Stomach (tissue), 9 donors: ENCODE measurements around the gene TEDC2. TPM values are rescaled to one million over a fixed set of nuclear protein-coding genes. Genes with fewer than 3 reads are reported as not detected.

Experiments
- DNase-seq, 2 donors: peaks; one replicate each; pipeline versions ENCODE4 v3.0.0 to v3.0.0-alpha.2; 2013 to 2019
- H3K27ac ChIP-seq, 5 donors: fragments of 200-600 bp in 4 of 5; sonication (generic) in 4 of 5; one replicate each; pipeline ENCODE4 v1.5.1; 2013 to 2019; ENCODE audit warnings: mild to moderate bottlenecking in 1 of 5, moderate library complexity in 1 of 5
- H3K27me3 ChIP-seq, 3 donors: fragments of 200-600 bp; sonication (generic); one replicate each; pipeline ENCODE4 v1.5.1; 2017 to 2019; ENCODE audit warnings: mixed run types in 1 of 3
- H3K36me3 ChIP-seq, 4 donors: fragments of 200-600 bp; sonication (generic); 1 replicate in 3 of 4; 2 replicates in 1 of 4; pipeline ENCODE4 v1.5.1; 2016 to 2019
- H3K4me1 ChIP-seq, 4 donors: fragments of 200-600 bp; sonication (generic); one replicate each; pipeline ENCODE4 v1.5.1; 2016 to 2019
- H3K4me3 ChIP-seq, 4 donors: fragments of 200-600 bp; sonication (generic) in 3 of 4; one replicate each; pipeline ENCODE4 v1.5.1; 2016 to 2019; ENCODE audit warnings: mild to moderate bottlenecking in 1 of 4
- H3K9me3 ChIP-seq, 4 donors: fragments of 200-600 bp; sonication (generic); one replicate each; pipeline ENCODE4 v1.5.1; 2016 to 2019
- EP300 ChIP-seq: sonication (generic); formaldehyde crosslinking; IDR thresholded peaks from one replicate; pipeline ENCODE4 v1.6.1; 2017; ENCODE audit warnings: antibody characterized with exemption
- POLR2A ChIP-seq, 4 donors: fragments of 450-650 bp; IDR thresholded peaks; one replicate each; pipeline ENCODE4 v1.6.1; 2016; ENCODE audit warnings: antibody characterized with exemption in 4 of 4, control low read depth in 2 of 4, mild to moderate bottlenecking in 1 of 4, moderate library complexity in 1 of 4
- POLR2AphosphoS5 ChIP-seq, 3 donors: sonication (generic); formaldehyde crosslinking; IDR thresholded peaks; one replicate each; pipeline ENCODE4 v1.6.1; 2016; ENCODE audit warnings: antibody characterized with exemption in 3 of 3
- WGBS, 5 donors: extraction: QIAGEN DNeasy Blood & Tissue Kit in 3 of 5; methylation state at CpG; one replicate each; pipeline versions ENCODE4 v1.1.5 to v1.1.7; 2013 to 2018; 5-methylcytosine and 5-hydroxymethylcytosine counted together
- intact Hi-C: fragments of 100-400 bp; cut with DNase I; formaldehyde crosslinking; loops from one replicate; pipeline ENCODE4 v1.15.1; 2023; ENCODE audit warnings: low total_unique reads
- polyA plus RNA-seq, 3 donors: library from polyadenylated mRNA; stranded (reverse); fragments of 200-250 nt; gene quantifications; one replicate each; pipeline ENCODE4 v1.2.3, GENCODE V29; 2013
- total RNA-seq, 5 donors: library from RNA; depleted of rRNA; stranded (reverse); fragments of >200 nt; gene quantifications; one replicate each; pipeline versions ENCODE4 v1.1.0 to v1.2.3, GENCODE V29; 2014 to 2016
- TF ChIP-seq, protein P1 (sequence below), 7 experiments: fragments of 450-650 bp in 4 of 7; fragments of 200-600 bp in 3 of 7; sonication (generic) in 3 of 7; IDR thresholded peaks; one replicate each; pipeline ENCODE4 v1.5.1; 2016 to 2019; ENCODE audit warnings: antibody characterized with exemption in 7 of 7, control low read depth in 2 of 7, mild to moderate bottlenecking in 1 of 7
- donor health status: healthy with polysubstance abuse.
- donor health status: Bipolar disorder and iron deficiency.
- donor health status: healthy.

Gene TEDC2
- total and polyA plus RNA-seq, 8 donors = 1.3 to 3.8 (median 2.7) TPM; not detected in 3

GRCh38 chr16:2472885-2473445 is 13.1 kb downstream of the TEDC2 start:
- peaks cover 19 to 59% (median 57%) of the 10 kb centered on the region in 3 donors for H3K27me3 ChIP-seq
- H3K9me3 ChIP-seq = no peaks in the 10 kb centered on the region
- intact Hi-C loops = no loop called here
- H3K4me3 ChIP-seq = peak overlapping the region in 2 of 4 donors; percentile 79 to 90
- DNase-seq = no peak
- no peak overlapping the region for H3K27ac ChIP-seq
- 77 to 82% (median 78%) methylated on average over 10 to 14 of the region's 14 CpGs for WGBS, 5 donors
- no peaks in the 10 kb centered on the region for H3K36me3 ChIP-seq
- peaks cover 59 to 78% (median 74%) of the 10 kb centered on the region in 4 donors for H3K4me1 ChIP-seq
- TF ChIP-seq, protein P1, sequence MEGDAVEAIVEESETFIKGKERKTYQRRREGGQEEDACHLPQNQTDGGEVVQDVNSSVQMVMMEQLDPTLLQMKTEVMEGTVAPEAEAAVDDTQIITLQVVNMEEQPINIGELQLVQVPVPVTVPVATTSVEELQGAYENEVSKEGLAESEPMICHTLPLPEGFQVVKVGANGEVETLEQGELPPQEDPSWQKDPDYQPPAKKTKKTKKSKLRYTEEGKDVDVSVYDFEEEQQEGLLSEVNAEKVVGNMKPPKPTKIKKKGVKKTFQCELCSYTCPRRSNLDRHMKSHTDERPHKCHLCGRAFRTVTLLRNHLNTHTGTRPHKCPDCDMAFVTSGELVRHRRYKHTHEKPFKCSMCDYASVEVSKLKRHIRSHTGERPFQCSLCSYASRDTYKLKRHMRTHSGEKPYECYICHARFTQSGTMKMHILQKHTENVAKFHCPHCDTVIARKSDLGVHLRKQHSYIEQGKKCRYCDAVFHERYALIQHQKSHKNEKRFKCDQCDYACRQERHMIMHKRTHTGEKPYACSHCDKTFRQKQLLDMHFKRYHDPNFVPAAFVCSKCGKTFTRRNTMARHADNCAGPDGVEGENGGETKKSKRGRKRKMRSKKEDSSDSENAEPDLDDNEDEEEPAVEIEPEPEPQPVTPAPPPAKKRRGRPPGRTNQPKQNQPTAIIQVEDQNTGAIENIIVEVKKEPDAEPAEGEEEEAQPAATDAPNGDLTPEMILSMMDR (IDR thresholded peaks at IDR 0.05) = no peak
- no peak for TF ChIP-seq POLR2A (IDR thresholded peaks at IDR 0.05)
- no peak for TF ChIP-seq POLR2AphosphoS5 (IDR thresholded peaks at IDR 0.05)
- TF ChIP-seq EP300 = no peak

DNA sequence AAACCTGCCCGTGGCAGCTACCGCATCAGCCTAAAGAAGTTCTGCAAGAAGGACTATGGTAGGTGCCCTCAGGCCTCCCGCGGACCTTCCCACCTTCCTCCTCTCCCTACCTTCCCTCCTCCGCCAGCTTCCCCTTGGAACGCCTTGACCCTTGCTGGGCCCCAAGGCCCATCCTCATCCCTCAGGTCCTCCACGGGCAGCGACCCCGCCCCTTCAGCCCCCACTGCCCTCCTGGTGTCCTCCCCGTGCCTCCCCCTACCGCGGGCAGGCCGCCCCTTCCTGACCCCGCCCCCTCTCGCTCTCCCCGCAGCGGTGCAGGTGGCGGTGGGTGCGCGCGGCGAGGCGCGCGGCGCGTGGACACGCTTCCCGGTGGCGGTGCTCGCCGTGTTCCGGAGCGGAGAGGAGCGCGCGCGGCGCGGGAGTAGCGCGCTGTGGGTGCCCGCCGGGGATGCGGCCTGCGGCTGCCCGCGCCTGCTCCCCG is 13.6 kb downstream of the TEDC2 start:
- Histone ChIP-seq H3K27me3 (peaks cover 19 to 53% (median 51%) of the 10 kb centered on the region in 3 donors), H3K4me1 (peaks cover 54 to 77% (median 71%) of the 10 kb centered on the region in 4 donors), H3K36me3 (no peaks in the 10 kb centered on the region), H3K4me3 (peak overlapping the region; percentile 60 to 90 (median 80)), H3K27ac (no peak overlapping the region), H3K9me3 (no peaks in the 10 kb centered on the region)
- 4 to 20% (median 7%) methylated on average over 13 to 49 of the region's 49 CpGs for WGBS, 5 donors
- TF ChIP-seq, protein P1 (IDR thresholded peaks at IDR 0.05) = no peak
- TF ChIP-seq POLR2AphosphoS5 (IDR thresholded peaks at IDR 0.05) (no peak), EP300 (no peak), POLR2A (IDR thresholded peaks at IDR 0.05) (no peak)
- DNase-seq = peak in 1 of 2 donors; percentile 62
- intact Hi-C loops = no loop called here

DNA sequence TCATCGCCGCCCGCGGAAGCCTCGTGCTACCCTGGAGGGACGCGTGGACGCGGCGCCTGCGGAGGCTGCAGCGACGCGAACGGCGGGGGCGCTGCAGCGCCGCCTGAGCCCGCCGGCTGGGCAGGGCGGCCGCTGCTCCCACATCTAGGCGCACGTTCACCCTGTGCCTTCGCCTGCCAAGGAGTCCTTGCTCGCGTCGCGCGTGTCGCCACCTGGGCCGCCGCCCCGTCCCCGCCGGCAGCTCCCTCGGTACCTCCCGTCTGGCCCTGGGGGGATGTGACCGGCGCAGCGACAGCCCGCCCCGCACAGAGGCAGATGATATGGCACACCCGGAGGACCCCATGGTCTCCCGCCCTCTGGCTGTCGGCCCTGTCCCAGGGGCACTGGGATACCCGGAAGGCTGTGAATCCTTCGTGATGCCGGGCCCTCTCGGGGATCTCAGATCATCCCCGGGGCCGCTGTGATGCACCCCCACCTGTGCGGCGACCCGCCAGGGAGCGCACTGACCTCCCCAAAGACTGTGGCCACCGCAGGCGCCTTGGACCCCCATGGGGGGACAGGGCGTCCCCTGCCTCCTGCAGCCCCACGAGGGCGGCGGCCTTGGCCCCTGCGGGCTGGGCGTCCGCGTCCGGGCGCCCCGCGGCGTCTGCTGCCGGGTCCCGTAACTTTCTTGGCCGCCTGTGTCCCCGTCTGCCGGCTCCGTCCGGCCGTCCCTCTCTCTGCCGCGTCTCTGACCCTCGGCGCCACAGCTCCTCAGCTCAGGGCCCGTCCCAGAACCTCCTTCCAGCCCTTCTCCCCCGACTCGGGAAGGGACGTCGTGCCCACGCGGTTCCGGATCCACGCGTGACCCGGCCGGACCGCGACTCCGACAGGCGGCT is 14.3 kb downstream of the TEDC2 start:
- Histone ChIP-seq H3K27me3 (peaks cover 19 to 46% (median 44%) of the 10 kb centered on the region in 3 donors), H3K36me3 (peaks cover 0 to 2% (median 0%) of the 10 kb centered on the region in 4 donors), H3K4me1 (peaks cover 48 to 70% (median 64%) of the 10 kb centered on the region in 4 donors), H3K27ac (peak overlapping the region; percentile 85 to 93 (median 89)), H3K4me3 (peak overlapping the region; percentile 60 to 90 (median 80)), H3K9me3 (no peaks in the 10 kb centered on the region)
- 0 to 1% (median 0%) methylated on average over 19 to 100 of the region's 100 CpGs for WGBS, 5 donors
- TF ChIP-seq POLR2A (IDR thresholded peaks at IDR 0.05) (no peak), EP300 (no peak), POLR2AphosphoS5 (IDR thresholded peaks at IDR 0.05) (no peak)
- TF ChIP-seq, protein P1 (IDR thresholded peaks at IDR 0.05) = peak in 3 of 7 experiments; percentile 12 to 56 (median 25)
- intact Hi-C loops = no loop called here
- peak; percentile 60 to 82 for DNase-seq

GRCh38 chr16:2474877-2475412 is 15.0 kb downstream of the TEDC2 start, which contains the start of gene TBC1D24:
Gene TBC1D24, plus strand, starts transcription at chr16:2475127. Its CDS starts 21,022 bp downstream, at chr16:2496149.
- Histone ChIP-seq H3K9me3 (no peaks in the 10 kb centered on the region), H3K4me3 (peak within 1 kb of the TSS; percentile 60 to 90 (median 80)), H3K4me1 (peaks cover 48 to 67% (median 61%) of the 10 kb centered on the region in 4 donors), H3K36me3 (peaks cover 0 to 5% (median 2%) of the 10 kb centered on the region in 4 donors), H3K27me3 (peaks cover 19 to 39% (median 37%) of the 10 kb centered on the region in 3 donors), H3K27ac (peak within 1 kb of the TSS; percentile 85 to 93 (median 89))
- 0 to 2% (median 0%) methylated on average over 1 to 76 of the region's 77 CpGs for WGBS, 5 donors
- peak; percentile 90 to 97 for DNase-seq
- intact Hi-C loops = no loop called here
- TF ChIP-seq POLR2AphosphoS5 (IDR thresholded peaks at IDR 0.05) = peak; percentile 56 to 87 (median 72)
- no peak for TF ChIP-seq EP300
- TF ChIP-seq, protein P1 (IDR thresholded peaks at IDR 0.05) = no peak
